ENCODE data around the gene TAF9B.
"Not testable (repeated sequence)": the region's sequence is repeated elsewhere in the genome, so short reads cannot be mapped to it uniquely, and the experiment has no call there.

TAF9B gene

DNA sequence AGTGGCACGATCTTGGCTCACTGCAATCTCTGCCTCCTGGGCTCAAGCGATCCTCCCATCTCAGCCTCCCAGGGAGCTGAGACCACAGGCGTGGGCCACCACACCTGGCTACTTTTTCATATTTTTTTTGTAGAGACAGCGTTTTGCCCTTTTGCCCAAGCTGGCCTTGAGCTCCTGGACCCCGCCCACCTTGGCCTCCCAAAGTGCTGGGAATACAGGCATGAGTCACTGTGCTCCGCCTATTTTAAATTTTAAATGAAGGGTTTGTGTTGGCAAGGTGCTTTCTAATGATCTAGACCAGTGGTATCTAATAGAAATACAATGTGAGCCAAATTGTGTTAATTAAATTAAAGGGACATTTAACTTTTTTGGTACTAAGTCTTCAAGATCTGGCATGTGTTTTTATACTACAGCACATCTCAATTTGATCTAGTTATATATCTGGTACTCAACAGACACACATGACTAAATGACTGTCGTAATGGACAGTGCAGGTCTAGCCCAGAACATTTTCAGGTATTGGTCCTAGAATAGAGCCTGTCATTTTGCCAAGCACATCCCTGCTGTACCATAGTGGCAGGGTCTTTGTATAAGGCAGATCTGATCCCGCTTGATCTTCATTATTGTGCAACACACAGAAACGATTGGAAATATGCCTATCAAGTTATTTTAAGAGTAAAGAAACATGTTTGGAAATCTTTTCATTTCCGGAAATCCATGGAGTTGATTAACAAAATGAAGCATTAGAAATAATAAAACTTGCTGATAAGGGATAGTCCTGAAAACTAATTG is 28.1 kb downstream of the TAF9B start:
- DNase-seq: no peak

DNA sequence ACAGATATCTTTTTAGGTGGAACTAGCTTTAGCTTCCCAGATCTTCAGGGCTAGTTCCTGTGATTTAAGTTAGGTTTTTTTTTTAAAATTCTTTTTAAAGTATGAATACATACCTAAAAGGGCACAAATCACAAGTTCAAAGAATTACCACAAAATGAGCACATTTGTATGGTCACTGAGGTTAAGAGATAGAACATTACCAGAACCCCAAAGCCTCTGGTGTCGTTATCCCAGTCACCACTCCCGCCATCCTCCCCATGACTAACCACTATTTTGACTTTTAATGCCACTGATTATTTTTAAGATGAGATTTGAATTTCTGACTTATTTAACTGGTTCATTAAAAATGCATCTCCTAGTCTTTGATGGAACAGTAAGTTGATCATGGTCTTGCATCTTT is 30.0 kb downstream of the TAF9B start:
- no peak for DNase-seq

DNA sequence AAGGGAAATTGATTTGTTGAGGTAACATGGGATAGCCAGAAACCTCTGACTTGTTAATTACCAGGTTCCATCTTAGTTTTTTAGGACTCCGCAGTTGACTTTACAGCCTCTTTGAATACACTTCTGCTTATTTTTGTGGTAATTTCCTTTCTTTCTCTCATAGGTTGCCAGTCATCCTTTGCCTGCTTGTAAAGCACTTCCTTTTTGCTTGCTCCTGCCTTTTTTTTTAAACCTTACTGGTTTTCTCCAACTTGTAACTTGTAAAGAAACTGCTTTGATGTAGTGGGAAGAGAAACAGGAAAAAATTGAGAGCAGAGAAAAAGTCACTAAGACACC is 32.8 kb downstream of the TAF9B start:
- no peak for DNase-seq

DNA sequence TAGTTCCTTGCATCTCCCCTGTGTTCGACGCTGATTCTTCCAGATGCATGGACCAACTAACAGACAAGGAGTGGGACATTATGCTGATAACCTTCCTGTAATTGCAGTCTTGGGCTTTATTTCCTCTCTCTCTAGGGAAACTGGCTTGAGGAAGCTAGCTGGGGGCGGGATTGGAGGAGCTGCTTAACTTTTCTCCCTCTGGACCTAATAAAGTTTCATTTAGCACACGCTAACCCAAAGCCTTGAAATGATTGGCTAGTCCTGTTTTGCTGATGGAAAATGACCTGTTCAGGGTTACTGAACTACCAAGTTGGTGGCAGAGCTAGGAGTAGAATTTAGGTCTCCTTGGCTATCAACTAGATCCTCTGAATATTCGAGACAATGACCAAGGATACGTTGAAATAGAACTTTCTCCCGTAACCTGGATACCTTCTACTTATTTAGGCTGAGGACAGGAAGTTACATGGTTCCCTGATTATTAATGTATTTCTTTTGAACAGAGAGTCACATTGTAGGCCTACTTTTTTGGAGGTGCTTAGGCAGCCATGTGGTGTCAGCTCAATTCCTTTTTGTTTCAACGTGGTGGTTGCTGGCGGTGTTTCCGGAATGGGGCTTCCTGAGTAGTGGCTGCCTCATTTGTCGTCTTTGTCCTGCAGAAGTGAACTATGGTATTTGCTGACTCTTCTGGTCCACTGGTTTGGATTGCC is 33.4 kb downstream of the TAF9B start:
- no peak for DNase-seq

DNA sequence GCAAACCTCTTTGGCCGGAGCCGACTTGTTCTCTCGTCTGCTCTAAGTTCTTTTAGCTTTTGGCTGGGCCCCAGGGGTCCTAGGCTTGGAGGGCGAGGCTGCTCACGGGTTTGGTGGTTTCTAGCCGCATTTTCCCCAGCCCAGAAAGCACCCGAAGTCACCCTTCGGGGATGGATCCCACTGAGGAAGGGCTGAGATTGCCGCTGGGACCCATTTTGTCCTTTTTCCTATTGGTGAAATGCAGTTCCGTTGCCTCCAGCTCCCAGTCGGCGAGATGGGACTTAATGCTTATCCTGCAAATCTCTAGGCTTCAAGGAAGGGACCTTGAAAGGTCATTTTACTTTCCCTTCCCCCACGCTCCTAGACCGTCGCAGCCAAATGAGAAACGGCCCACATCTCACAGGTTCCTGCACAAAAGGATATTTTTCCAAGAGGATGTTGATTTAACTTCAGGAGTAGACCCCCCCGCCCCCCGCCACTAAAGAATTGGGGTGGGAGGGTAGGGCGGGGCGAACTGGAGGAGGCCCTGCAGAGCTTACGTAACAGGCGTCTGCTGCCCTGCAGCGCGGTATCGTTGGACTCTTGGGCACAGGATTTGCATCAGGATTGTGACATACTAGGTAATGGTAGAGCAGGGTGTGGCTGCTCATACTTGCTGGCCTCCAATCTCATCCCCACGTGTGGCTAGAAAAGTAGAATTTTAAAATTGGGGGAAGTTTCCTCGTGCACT is 34.8 kb downstream of the TAF9B start:
- peak; percentile 32 for DNase-seq

DNA sequence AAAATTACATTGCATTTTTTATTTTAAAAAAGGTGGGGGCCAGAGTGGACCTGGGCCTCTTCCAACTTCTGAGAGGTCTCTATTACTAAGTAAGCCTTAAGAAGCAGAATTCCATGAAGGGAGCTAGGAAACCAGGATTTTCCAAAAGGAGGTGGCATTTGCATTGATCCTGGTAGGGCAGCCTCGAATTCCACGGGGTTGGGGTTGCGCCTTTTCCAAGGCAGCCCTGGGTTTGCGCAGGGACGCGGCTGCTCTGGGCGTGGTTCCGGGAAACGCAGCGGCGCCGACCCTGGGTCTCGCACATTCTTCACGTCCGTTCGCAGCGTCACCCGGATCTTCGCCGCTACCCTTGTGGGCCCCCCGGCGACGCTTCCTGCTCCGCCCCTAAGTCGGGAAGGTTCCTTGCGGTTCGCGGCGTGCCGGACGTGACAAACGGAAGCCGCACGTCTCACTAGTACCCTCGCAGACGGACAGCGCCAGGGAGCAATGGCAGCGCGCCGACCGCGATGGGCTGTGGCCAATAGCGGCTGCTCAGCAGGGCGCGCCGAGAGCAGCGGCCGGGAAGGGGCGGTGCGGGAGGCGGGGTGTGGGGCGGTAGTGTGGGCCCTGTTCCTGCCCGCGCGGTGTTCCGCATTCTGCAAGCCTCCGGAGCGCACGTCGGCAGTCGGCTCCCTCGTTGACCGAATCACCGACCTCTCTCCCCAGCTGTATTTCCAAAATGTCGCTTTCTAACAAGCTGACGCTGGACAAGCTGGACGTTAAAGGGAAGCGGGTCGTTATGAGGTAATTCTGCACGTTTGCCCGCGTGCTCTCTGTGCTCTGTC is 35.6 kb downstream of the TAF9B start, which contains the start of gene PGK1:
TSS of gene PGK1 (plus strand) at position 626 of the 824 bp plus-strand sequence. CDS start at position 719, 93 bp downstream.
- peak; percentile 94 for DNase-seq

DNA sequence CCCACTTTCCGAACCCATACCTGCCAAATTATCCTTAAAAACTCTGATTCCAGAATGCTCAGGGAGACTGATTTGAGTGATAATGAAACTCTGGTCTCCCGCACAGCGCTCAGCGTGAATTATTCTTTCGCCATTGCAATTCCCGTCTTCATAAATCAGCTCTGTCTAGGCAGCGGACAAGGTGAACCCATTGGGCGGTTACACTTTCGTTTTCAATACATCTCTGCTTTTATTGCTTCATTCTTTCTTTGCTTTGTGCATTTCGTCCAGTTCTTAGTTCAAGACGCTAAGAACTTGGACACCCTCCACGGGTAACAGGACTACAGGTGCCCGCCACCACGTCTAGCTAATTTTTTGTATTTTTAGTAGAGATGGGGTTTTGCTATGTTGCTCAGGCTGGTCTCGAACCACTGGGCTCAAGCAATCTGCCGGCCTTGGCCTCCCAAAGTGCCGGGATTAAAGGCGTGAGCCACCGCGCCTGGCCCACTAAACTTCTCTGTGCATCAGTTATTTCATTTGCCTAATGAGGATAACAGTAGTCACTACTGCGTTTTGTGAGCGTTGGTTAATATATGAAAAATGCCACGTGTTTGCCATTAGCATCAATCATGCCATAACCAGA is 36.3 kb downstream of the TAF9B start:
- DNase-seq: no peak

DNA sequence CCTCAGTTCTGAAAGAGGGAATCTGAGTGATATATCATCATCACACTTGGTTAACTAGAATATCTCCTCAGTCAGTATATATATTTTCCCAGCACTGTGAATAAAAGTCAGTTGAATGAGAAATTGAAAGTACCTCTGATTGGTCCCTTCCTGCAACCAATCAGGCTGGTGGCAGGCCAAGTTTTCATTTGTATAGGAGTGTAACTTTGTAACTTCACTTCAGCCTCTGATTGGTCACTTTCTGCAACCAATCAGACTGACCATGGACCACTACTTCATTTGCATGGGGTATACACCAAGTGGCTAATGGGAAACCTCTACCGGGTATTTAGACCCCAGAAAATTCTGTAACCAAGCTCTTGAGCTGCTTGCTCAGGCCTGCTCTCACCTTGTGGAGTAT is 37.4 kb downstream of the TAF9B start:
- DNase-seq: no peak

DNA sequence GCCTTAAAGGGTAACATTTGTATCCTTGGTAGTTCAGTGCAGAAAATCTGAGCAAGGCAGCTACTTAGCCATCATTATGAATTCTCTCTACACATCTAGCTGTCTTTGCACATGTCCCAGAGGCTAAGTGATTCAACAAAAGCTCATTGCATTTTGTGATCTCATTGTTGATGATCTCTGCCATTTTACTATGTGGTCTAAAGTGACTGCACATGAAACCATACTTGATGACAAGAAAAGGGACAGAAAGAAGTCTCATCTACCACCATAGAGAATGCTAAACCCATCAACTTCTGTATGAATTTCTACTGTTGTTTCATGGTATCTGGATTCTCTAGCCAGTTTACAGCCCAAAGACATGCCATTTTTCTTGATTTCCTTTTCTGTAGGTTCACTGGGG is 41.3 kb downstream of the TAF9B start:
- DNase-seq: no peak

DNA sequence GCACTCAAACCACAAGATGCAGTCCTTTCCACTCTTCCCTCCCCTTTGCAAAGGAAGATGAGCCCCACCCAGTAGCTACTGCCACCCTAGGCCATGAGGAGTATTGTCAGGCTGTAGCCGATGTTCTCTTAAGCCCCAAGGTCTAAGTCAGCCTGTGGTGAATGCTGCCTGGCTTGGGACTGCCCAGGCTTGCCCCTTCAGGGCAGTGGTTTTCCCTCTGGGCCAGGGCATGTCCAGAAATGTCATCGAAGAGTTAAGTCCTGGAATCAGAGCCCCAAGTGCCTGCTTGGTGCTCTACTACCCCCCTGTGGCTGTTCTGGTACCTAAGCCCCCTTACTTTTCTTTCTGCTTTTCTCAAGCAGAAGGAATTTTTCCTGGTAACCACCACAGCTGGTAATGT is 47.2 kb downstream of the TAF9B start:
- DNase-seq: no peak

DNA sequence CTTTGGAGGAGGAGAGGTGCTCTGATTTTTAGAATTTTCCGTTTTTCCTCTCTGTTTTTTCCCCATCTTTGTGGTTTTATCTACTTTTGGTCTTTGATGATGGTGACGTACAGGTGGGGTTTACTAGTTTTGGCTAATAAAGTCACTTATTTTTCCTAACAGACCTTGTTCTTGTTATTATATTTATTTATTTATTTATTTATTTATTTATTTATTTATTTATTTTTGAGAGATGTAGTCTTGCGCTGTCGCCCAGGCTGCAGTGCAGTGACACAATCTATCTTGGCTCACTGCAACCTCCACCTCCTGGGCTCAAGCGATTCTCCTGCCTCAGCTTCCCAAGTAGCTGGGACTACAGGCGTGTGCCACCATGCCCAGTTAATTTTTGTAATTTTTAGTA is 58.0 kb downstream of the TAF9B start:
- not testable (repeated sequence) for DNase-seq

Data from stimulated activated CD4-positive, alpha-beta T cell treated with anti-CD3 and anti-CD28 coated beads, Interleukin-1b, Interleukin-23, amount 100 ng/mL, for 48 hours (primary cell).